LHCN-M2 (cell line): ENCODE data around the gene SPATC1L. TPM values are rescaled to one million over a fixed set of nuclear protein-coding genes. Genes with fewer than 3 reads are reported as not detected.
"Not testable (repeated sequence)": the region's sequence is repeated elsewhere in the genome, so short reads cannot be mapped to it uniquely, and the experiment has no call there.

Experiments
- DNase-seq: peaks from one replicate; pipeline ENCODE4 v3.0.0-alpha.2; 2012; ENCODE audit warnings: low read depth
- total RNA-seq: library from RNA; depleted of rRNA; stranded (reverse); fragments of >200 nt; gene quantifications from 2 replicates; pipeline ENCODE4 v1.2.3, GENCODE V29; 2014

SPATC1L gene
- total RNA-seq, 1 experiment from 2014 or later: 18.4 TPM

GRCh38 chr21:46151989-46152926, 32.0 kb downstream of the SPATC1L start:
- DNase-seq: no peak

- no peak for DNase-seq
Observed at GRCh38 chr21:46151261-46151988, 32.8 kb downstream of the SPATC1L start.

- no peak for DNase-seq
Observed at GRCh38 chr21:46150491-46151121, 33.7 kb downstream of the SPATC1L start.

- DNase-seq: no peak
Observed at GRCh38 chr21:46150073-46150472, 34.2 kb downstream of the SPATC1L start.

- no peak for DNase-seq
Observed at GRCh38 chr21:46149205-46149901, 34.9 kb downstream of the SPATC1L start.

GRCh38 chr21:46148106-46148505, 36.2 kb downstream of the SPATC1L start:
- no peak for DNase-seq

GRCh38 chr21:46147429-46147828, 36.8 kb downstream of the SPATC1L start:
- DNase-seq: not testable (repeated sequence)

GRCh38 chr21:46146856-46147255, 37.4 kb downstream of the SPATC1L start:
- DNase-seq: no peak

- no peak for DNase-seq
Observed at GRCh38 chr21:46145840-46146691, 38.2 kb downstream of the SPATC1L start.

GRCh38 chr21:46145159-46145839, 39.0 kb downstream of the SPATC1L start:
- no peak for DNase-seq

- no peak for DNase-seq
Observed at GRCh38 chr21:46144464-46145070, 39.7 kb downstream of the SPATC1L start.

- no peak for DNase-seq
Observed at GRCh38 chr21:46142582-46143473, 41.4 kb downstream of the SPATC1L start.

- DNase-seq: no peak
Observed at GRCh38 chr21:46141767-46142581, 42.3 kb downstream of the SPATC1L start.

GRCh38 chr21:46140352-46141003, 43.8 kb downstream of the SPATC1L start:
- DNase-seq: not testable (repeated sequence)

- no peak for DNase-seq
Observed at GRCh38 chr21:46139686-46140085, 44.6 kb downstream of the SPATC1L start.

- no peak for DNase-seq
Observed at GRCh38 chr21:46138383-46138970, 45.8 kb downstream of the SPATC1L start.

- DNase-seq: no peak
Observed at GRCh38 chr21:46137908-46138307, 46.4 kb downstream of the SPATC1L start.
